Fibroblast of lung (primary cell): ENCODE data around the gene PRKAG2. TPM values are rescaled to one million over a fixed set of nuclear protein-coding genes. Genes with fewer than 3 reads are reported as not detected.
A peak's percentile ranks its signal among the peaks of the same experiment; 100 is the strongest.

Source experiments
- DNase-seq, 2 donors: peaks; one replicate each; pipeline versions ENCODE4 v3.0.0 to v3.0.0-alpha.2; 2010; ENCODE audit warnings: low read depth in 2 of 2
- H2AFZ ChIP-seq: 2 replicates; pipeline ENCODE4 v1.5.1; 2012; ENCODE audit warnings: low read length, control low read depth, inconsistent platforms
- H3K27ac ChIP-seq: 2 replicates; pipeline ENCODE4 v1.5.1; 2011; ENCODE audit warnings: low read length, control low read depth; ENCODE audit not compliant: insufficient read depth
- H3K27me3 ChIP-seq: 2 replicates; pipeline ENCODE4 v1.5.1; 2011; ENCODE audit warnings: mild to moderate bottlenecking, low read length; ENCODE audit not compliant: control insufficient read depth, insufficient read depth
- H3K36me3 ChIP-seq: 2 replicates; pipeline ENCODE4 v1.5.1; 2011; ENCODE audit warnings: low read length; ENCODE audit not compliant: control insufficient read depth, insufficient read depth
- H3K4me1 ChIP-seq: 2 replicates; pipeline ENCODE4 v1.5.1; 2011; ENCODE audit warnings: low read length; ENCODE audit not compliant: control insufficient read depth, insufficient read depth; ENCODE audit errors: extremely low read depth
- H3K4me2 ChIP-seq: 2 replicates; pipeline ENCODE4 v1.5.1; 2011; ENCODE audit warnings: low read length, control low read depth; ENCODE audit not compliant: insufficient read depth; ENCODE audit errors: extremely low read depth
- H3K4me3 ChIP-seq, 4 experiments: fragments of 200-600 bp in 1 of 4; sonication (generic) in 1 of 4; replicated peaks in 1 of 4; 2 replicates each; pipeline ENCODE4 v1.5.1; 2011 to 2016; ENCODE audit warnings: low read length in 4 of 4, low read depth in 3 of 4, mild to moderate bottlenecking in 3 of 4, control low read depth in 2 of 4, inconsistent platforms in 1 of 4, mixed read lengths in 1 of 4; ENCODE audit not compliant: insufficient read depth in 1 of 4; ENCODE audit errors: control extremely low read depth in 1 of 4
- H3K79me2 ChIP-seq: 2 replicates; pipeline ENCODE4 v1.5.1; 2012; ENCODE audit warnings: mild to moderate bottlenecking, low read length, inconsistent platforms; ENCODE audit not compliant: control insufficient read depth, insufficient read depth
- H3K9ac ChIP-seq: 2 replicates; pipeline ENCODE4 v1.5.1; 2011; ENCODE audit warnings: mild to moderate bottlenecking, low read length, control low read depth; ENCODE audit not compliant: insufficient read depth
- H3K9me3 ChIP-seq: 2 replicates; pipeline ENCODE4 v1.5.1; 2012; ENCODE audit warnings: low read depth, low read length; ENCODE audit not compliant: control insufficient read depth, insufficient read depth
- H4K20me1 ChIP-seq: 2 replicates; pipeline ENCODE4 v1.5.1; 2011; ENCODE audit warnings: low read length; ENCODE audit not compliant: control insufficient read depth, insufficient read depth; ENCODE audit errors: extremely low read depth
- EZH2 ChIP-seq: IDR thresholded peaks from 2 replicates; pipeline ENCODE4 v1.5.1; 2012; ENCODE audit warnings: low read length, control low read depth, mild to moderate bottlenecking; ENCODE audit errors: missing control alignments
- polyA plus RNA-seq, 2 donors: library from polyadenylated mRNA; depleted of rRNA in 1 of 2; stranded (reverse) in 1 of 2; unstranded in 1 of 2; fragments of >200 nt; gene quantifications; 2 replicates each; pipeline ENCODE4 v1.2.1, GENCODE V29; 2011 to 2012; ENCODE audit warnings: missing spikeins in 1 of 2
- total RNA-seq: library from RNA; depleted of rRNA; stranded (reverse); fragments of >200 nt; gene quantifications from 2 replicates; pipeline ENCODE4 v1.2.1, GENCODE V29; 2014
- TF ChIP-seq, protein P1 (sequence below), 2 donors: IDR thresholded peaks in 1 of 2; conservative IDR thresholded peaks in 1 of 2; 1 replicate in 1 of 2; 2 replicates in 1 of 2; pipeline ENCODE4 v1.5.1; 2011 to 2012; ENCODE audit warnings: low read length in 2 of 2, control low read depth in 1 of 2, inconsistent platforms in 1 of 2, low read depth in 1 of 2, mild to moderate bottlenecking in 1 of 2

The PRKAG2 gene
- total and polyA plus RNA-seq, 2 donors (not counting 1 experiment from before 2014, with no cell fraction given) = 11.9 to 56.7 TPM

DNA sequence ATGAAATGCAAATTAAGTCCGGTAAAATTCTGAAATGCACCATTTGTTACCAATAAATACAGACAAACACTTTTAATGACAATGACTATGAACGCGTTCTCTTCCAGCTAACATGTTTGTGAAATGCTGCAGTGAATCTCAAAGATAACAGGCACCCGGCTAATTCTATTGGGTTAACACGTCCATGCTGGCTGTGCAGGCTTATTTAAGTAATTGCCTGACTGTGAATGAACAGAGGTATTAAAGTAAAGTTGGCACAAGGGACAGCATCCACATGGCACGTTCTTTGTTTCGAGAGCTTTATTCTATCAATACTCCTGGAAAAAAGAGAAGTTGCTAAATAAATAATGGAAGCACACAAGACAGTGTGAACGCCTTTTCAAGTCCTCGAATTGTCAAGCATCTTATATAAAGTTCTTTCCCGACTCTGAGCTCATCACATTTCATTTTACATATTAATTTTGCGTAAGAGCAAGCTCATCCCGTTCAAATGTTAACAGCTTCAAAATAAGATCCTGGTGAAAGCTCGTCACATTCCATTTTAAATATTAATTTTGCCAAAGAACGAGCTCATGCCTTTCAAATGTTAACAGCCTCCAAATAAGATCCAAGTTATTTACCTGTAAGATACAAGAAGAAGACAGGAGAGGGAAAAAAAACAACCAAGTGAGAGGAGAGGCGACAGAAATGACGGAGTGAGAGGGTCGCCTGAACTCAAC lies 245.9 kb downstream of the PRKAG2 start:
- no peak for TF ChIP-seq EZH2
- TF ChIP-seq, protein P1, sequence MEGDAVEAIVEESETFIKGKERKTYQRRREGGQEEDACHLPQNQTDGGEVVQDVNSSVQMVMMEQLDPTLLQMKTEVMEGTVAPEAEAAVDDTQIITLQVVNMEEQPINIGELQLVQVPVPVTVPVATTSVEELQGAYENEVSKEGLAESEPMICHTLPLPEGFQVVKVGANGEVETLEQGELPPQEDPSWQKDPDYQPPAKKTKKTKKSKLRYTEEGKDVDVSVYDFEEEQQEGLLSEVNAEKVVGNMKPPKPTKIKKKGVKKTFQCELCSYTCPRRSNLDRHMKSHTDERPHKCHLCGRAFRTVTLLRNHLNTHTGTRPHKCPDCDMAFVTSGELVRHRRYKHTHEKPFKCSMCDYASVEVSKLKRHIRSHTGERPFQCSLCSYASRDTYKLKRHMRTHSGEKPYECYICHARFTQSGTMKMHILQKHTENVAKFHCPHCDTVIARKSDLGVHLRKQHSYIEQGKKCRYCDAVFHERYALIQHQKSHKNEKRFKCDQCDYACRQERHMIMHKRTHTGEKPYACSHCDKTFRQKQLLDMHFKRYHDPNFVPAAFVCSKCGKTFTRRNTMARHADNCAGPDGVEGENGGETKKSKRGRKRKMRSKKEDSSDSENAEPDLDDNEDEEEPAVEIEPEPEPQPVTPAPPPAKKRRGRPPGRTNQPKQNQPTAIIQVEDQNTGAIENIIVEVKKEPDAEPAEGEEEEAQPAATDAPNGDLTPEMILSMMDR (conservative IDR thresholded peaks at IDR 0.05 in 1 of 2, IDR thresholded peaks at IDR 0.05 in 1 of 2; ENCODE audit: low read depth in 1 of 2, low read length in 2 of 2) = no peak

DNA sequence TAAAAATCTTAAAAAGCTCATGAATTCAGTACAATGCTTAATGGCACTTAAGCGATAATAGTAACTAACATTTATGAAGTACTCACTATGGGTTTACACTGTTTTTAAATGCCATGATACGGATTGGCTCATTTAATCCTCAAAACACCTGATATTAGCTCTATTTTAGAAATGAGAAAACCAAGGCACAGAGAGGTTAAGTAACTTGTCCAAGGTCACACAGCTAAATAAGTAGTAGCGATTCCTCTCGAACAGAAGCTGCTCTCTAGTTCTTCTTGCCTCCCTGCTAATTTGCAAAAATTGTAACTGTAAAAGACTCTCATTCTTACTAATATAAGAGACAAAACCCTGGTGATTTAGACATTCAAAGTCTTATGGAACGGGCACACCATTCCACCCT lies 246.6 kb downstream of the PRKAG2 start:
- Histone ChIP-seq H3K4me1 (peaks cover 2% of the 10 kb centered on the region), H3K27ac (no peak overlapping the region), H4K20me1 (no peaks in the 10 kb centered on the region), H3K9me3 (no peaks in the 10 kb centered on the region), H2AFZ (no peak overlapping the region), H3K4me2 (peak overlapping the region; percentile 95), H3K9ac (no peak overlapping the region), H3K4me3 (peak overlapping the region; percentile 75 to 89 (median 86)), H3K79me2 (peaks cover 31% of the 10 kb centered on the region), H3K27me3 (no peaks in the 10 kb centered on the region), H3K36me3 (peaks cover 3% of the 10 kb centered on the region)
- TF ChIP-seq, protein P1 (conservative IDR thresholded peaks at IDR 0.05 in 1 of 2, IDR thresholded peaks at IDR 0.05 in 1 of 2; ENCODE audit: low read depth in 1 of 2, low read length in 2 of 2) = no peak
- no peak for TF ChIP-seq EZH2
- no peak for DNase-seq

More for the DNA sequence above, 245.9 kb downstream of the PRKAG2 start:
- Histone ChIP-seq H3K27ac (peak overlapping the region; percentile 34), H3K4me1 (peaks cover 2% of the 10 kb centered on the region), H3K27me3 (no peaks in the 10 kb centered on the region), H3K4me2 (peak overlapping the region; percentile 95), H3K36me3 (peaks cover 3% of the 10 kb centered on the region), H2AFZ (no peak overlapping the region), H3K79me2 (peaks cover 26% of the 10 kb centered on the region), H3K9ac (peak overlapping the region; percentile 69), H3K9me3 (no peaks in the 10 kb centered on the region), H3K4me3 (peak overlapping the region; percentile 75 to 89 (median 86)), H4K20me1 (no peaks in the 10 kb centered on the region)
- peak; percentile 17 to 39 for DNase-seq

DNA sequence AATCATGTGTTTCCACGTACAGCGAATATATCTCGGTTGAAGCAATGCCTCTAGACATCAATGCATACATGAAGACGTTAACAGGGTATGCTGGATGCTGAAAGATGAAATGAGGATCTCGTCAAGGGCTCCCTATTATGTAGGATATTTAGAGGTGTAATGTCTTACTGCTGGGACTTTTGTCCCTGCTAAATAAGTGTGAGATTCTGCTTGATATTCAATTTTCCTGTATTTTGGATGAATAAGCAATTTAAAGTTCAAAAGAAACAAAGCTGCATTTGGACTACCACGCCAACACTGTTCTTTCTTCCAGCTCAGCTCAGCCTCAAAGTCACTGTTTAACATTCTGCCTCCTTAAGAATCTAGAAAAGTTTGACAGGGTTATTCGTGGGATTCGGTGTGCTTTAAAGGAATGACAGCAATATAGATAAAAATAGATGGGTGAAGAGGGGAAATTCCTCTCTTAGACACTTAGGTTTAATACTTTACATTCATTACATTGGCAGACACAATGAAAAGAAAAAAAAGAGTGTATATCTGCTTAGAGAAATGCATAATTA lies 247.1 kb downstream of the PRKAG2 start:
- Histone ChIP-seq H3K27me3 (no peaks in the 10 kb centered on the region), H3K9me3 (no peaks in the 10 kb centered on the region), H3K4me2 (no peak overlapping the region), H4K20me1 (no peaks in the 10 kb centered on the region), H3K27ac (no peak overlapping the region), H3K4me1 (peaks cover 2% of the 10 kb centered on the region), H3K36me3 (peaks cover 3% of the 10 kb centered on the region), H2AFZ (no peak overlapping the region), H3K4me3 (peak overlapping the region in 1 of 4 experiments; percentile 89), H3K9ac (no peak overlapping the region), H3K79me2 (peaks cover 33% of the 10 kb centered on the region)
- no peak for DNase-seq
- TF ChIP-seq EZH2 = no peak
- TF ChIP-seq, protein P1 (conservative IDR thresholded peaks at IDR 0.05 in 1 of 2, IDR thresholded peaks at IDR 0.05 in 1 of 2; ENCODE audit: low read depth in 1 of 2, low read length in 2 of 2) = no peak
